Stimulated activated CD8-positive, alpha-beta memory T cell treated with anti-CD3 and anti-CD28 coated beads, Interleukin-15, amount 100 ng/mL, for 48 hours (primary cell): ENCODE measurements around the gene MS4A4A.
"Not testable (repeated sequence)": the region's sequence is repeated elsewhere in the genome, so short reads cannot be mapped to it uniquely, and the experiment has no call there.

Experiments used
- DNase-seq, 2 donors: peaks; one replicate each; pipeline ENCODE4 v3.0.0-alpha.2; 2020; ENCODE audit warnings: low read depth in 2 of 2

The MS4A4A gene

GRCh38 chr11:60280412-60280811, at the start of gene MS4A4A:
Gene MS4A4A, plus strand, starts transcription at chr11:60280666. Its CDS starts 10 bp downstream, at chr11:60280676.
- DNase-seq, result no peak

- DNase-seq, result no peak
Observed at GRCh38 chr11:60230681-60231080, 49.8 kb upstream of the MS4A4A start.

GRCh38 chr11:60235321-60235720, 45.1 kb upstream of the MS4A4A start:
- DNase-seq, result no peak

- no peak for DNase-seq
Observed at GRCh38 chr11:60240662-60241061, 39.8 kb upstream of the MS4A4A start.

- no peak for DNase-seq
Observed at GRCh38 chr11:60241786-60242185, 38.7 kb upstream of the MS4A4A start.

- no peak for DNase-seq
Observed at GRCh38 chr11:60242740-60243239, 37.7 kb upstream of the MS4A4A start, which contains the start of gene MS4A4E. Gene MS4A4E, minus strand, starts transcription at chr11:60243137. Its CDS starts 13,082 bp downstream, at chr11:60230055.

GRCh38 chr11:60251485-60252212, 28.8 kb upstream of the MS4A4A start:
- no peak for DNase-seq

- DNase-seq, result no peak
Observed at GRCh38 chr11:60252213-60253108, 28.0 kb upstream of the MS4A4A start.

GRCh38 chr11:60257956-60258722, 22.3 kb upstream of the MS4A4A start:
- no peak for DNase-seq

- DNase-seq, result no peak
Observed at GRCh38 chr11:60261014-60261413, 19.5 kb upstream of the MS4A4A start.

GRCh38 chr11:60263402-60263801, 17.1 kb upstream of the MS4A4A start:
- DNase-seq, result no peak

GRCh38 chr11:60264644-60265043, 15.8 kb upstream of the MS4A4A start:
- DNase-seq, result no peak

- DNase-seq, result no peak
Observed at GRCh38 chr11:60265373-60266214, 14.9 kb upstream of the MS4A4A start.

GRCh38 chr11:60274416-60274815, 6.0 kb upstream of the MS4A4A start:
- DNase-seq, result no peak

- DNase-seq, result no peak
Observed at GRCh38 chr11:60281485-60281884, 1.0 kb downstream of the MS4A4A start.

- no peak for DNase-seq
Observed at GRCh38 chr11:60282286-60282685, 1.8 kb downstream of the MS4A4A start.

GRCh38 chr11:60285411-60286126, 5.1 kb downstream of the MS4A4A start:
- DNase-seq, result not testable (repeated sequence)

- no peak for DNase-seq
Observed at GRCh38 chr11:60288531-60288930, 8.1 kb downstream of the MS4A4A start.

GRCh38 chr11:60292145-60292544, 11.7 kb downstream of the MS4A4A start:
- no peak for DNase-seq

GRCh38 chr11:60301178-60301577, 20.7 kb downstream of the MS4A4A start:
- DNase-seq, result no peak
